Stimulated activated CD8-positive, alpha-beta memory T cell treated with anti-CD3 and anti-CD28 coated beads, Interleukin-7, amount 100 ng/mL, for 1 hour (primary cell): ENCODE measurements around the gene ARHGAP30.
"Not testable (repeated sequence)": the region's sequence is repeated elsewhere in the genome, so short reads cannot be mapped to it uniquely, and the experiment has no call there.

Source experiments
- DNase-seq, 2 donors: peaks; one replicate each; pipeline ENCODE4 v3.0.0-alpha.2; 2020; ENCODE audit warnings: low read depth in 2 of 2

ARHGAP30 gene, protein sequence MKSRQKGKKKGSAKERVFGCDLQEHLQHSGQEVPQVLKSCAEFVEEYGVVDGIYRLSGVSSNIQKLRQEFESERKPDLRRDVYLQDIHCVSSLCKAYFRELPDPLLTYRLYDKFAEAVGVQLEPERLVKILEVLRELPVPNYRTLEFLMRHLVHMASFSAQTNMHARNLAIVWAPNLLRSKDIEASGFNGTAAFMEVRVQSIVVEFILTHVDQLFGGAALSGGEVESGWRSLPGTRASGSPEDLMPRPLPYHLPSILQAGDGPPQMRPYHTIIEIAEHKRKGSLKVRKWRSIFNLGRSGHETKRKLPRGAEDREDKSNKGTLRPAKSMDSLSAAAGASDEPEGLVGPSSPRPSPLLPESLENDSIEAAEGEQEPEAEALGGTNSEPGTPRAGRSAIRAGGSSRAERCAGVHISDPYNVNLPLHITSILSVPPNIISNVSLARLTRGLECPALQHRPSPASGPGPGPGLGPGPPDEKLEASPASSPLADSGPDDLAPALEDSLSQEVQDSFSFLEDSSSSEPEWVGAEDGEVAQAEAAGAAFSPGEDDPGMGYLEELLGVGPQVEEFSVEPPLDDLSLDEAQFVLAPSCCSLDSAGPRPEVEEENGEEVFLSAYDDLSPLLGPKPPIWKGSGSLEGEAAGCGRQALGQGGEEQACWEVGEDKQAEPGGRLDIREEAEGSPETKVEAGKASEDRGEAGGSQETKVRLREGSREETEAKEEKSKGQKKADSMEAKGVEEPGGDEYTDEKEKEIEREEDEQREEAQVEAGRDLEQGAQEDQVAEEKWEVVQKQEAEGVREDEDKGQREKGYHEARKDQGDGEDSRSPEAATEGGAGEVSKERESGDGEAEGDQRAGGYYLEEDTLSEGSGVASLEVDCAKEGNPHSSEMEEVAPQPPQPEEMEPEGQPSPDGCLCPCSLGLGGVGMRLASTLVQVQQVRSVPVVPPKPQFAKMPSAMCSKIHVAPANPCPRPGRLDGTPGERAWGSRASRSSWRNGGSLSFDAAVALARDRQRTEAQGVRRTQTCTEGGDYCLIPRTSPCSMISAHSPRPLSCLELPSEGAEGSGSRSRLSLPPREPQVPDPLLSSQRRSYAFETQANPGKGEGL

GRCh38 chr1:161069731-161070270 lies at the start of gene ARHGAP30:
ARHGAP30 (minus strand) TSS chr1:161069891; CDS start chr1:161069624, 267 bp downstream.
- peak; percentile 59 to 63 for DNase-seq

- peak; percentile 63 to 68 for DNase-seq
Measured at GRCh38 chr1:161117759-161118581, 48.3 kb upstream of the ARHGAP30 start, which contains the start of the genes NIT1 and PFDN2. NIT1 (plus strand) TSS chr1:161118105; CDS start chr1:161118177, 72 bp downstream. PFDN2 (minus strand) TSS chr1:161118037; CDS start chr1:161118026, 11 bp downstream.

DNA sequence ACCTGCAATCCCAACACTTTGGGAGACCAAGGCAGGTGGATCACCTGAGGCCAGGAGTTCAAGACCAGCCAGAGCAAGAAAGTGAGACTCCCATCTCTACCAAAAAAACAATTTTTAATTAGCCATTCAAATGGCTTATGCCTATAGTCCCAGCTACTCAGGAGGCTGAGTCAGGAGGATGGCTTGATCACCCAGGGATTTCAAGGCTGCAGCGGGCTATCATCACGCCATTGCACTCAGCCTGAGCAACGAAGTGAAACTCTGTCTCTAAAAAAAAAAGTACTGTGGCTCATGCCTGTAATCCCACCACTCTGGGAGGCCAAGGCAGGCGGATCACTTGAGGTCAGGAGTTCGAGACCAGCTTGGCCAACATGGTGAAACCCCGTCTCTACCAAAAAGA lies 46.3 kb upstream of the ARHGAP30 start:
- not testable (repeated sequence) for DNase-seq

GRCh38 chr1:161115132-161115711 lies 45.5 kb upstream of the ARHGAP30 start:
- DNase-seq = no peak

GRCh38 chr1:161114556-161114955 lies 44.9 kb upstream of the ARHGAP30 start:
- no peak for DNase-seq

GRCh38 chr1:161113915-161114314 lies 44.2 kb upstream of the ARHGAP30 start:
- DNase-seq = no peak

GRCh38 chr1:161111527-161111926 lies 41.8 kb upstream of the ARHGAP30 start:
- no peak for DNase-seq

DNA sequence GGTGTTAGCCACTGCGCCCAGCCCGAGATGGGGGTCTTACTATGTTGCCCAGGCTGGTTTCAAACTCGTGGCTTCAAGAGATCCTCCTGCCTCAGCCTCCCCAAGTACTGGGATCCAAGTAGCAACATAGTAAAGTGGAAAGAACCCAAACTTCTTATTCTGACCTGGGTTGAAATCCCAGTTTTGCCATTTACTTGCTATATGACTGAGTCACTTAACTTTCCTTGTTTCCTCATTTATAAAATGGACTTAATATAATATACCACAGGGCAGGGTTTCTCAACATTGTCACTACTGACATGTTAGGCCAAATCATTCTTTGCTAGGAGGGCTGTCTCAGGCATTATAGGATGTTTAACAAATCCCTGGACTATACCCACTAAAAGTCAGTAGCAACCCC lies 41.4 kb upstream of the ARHGAP30 start:
- DNase-seq = no peak

DNA sequence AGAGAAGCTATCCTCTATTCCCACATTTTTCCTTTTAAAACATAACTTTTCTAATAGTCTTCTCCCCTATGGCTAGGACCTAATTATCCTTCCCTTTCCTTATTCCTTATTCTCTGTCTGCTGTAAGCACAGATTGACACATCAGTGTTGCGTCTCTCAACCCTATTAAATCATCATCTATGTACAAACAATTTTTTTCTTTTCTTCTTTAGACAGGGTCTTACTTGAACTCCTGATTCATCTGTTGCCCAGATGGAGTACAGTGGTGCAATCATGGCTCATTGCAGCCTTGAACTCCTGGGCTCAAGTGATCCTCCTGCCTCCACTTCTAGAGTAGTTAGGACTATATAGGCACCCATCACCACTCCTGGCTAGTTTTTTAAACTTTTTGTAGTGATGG lies 36.7 kb upstream of the ARHGAP30 start:
- DNase-seq = no peak

DNA sequence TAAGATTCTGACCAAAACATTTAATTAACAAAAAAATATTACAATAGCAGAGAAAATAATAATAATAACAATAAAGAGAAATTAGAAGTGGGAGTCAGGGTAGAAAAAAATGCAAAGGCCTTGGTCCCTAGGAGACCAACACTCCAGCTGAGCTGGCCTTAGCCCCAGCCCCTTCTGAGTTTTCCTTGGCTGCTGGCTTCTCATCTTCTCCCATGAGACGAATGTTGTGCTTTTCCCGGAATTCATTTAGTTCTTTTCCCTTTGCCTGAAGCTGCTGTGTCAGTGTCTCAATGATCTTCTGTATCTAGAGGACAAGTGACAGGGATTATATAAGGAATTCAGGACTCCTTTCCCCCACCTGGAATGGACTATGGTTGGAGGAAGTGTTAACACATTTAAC lies 30.9 kb upstream of the ARHGAP30 start:
- no peak for DNase-seq

- no peak for DNase-seq
Measured at GRCh38 chr1:161099090-161099802, 29.6 kb upstream of the ARHGAP30 start.

DNA sequence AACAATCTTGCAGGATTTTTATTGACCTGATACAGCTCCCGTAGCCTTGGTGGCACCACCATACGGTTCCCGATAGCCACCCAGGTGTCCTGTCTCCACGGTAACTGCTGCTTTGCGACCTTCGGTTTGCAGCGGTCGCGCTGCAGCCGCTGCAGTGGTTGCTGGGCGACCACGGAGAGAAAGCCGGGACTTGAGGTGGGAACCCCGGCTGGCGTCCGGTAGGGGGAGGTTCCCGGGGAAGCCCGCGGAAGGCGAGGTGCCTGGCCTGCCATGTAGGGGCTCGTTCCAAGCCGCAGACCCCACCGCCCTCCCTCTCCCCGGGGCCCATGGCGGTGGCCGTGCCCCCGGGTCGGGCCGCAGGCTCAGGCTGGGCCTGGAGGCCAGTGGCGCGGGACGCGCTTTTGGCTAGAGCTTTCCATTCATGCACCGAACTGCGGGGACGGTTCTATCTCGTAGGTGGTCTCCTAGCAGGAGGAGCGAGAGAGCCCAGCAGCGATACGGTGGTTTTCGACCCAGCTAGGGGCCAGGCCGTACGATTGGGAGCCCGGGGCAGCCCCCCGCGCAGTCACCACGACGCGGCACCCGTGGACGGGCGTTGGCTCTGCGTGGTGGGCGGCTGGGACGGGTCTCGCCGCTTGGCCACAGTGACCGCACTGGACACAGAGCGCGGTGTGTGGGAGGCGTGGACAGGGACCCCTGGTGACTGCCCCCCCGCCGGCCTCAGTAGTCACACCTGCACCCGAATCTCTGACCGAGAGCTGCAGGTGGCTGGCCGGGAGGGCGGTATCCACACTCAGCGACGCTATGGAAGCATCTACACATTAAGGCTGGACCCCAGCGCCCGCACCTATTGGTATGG lies 28.7 kb upstream of the ARHGAP30 start, which contains the start of gene KLHDC9:
TSS of gene KLHDC9 (plus strand) at position 152 of the 859 bp plus-strand sequence. CDS start at position 327, 175 bp downstream.
- peak; percentile 36 for DNase-seq

- no peak for DNase-seq
Measured at GRCh38 chr1:161096530-161096929, 26.8 kb upstream of the ARHGAP30 start.

DNA sequence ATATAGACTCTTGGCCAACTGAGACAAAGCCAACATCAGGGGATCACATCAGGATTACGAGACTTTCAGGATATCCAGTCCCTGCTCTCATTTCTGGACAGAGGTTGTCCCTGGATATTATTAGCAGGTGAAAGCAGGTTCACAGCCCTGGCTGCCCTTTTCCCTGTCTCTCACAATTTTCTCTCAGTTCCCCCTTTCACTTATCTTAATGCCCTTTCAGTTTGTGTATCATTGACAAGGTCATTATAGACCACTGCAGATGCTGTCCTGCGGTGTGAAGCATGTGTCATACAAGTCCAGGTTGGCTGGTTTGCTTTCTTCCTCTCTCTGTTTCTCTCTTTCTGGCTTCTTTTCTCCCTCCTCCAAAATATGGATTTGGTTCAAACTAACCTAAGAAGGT lies 26.3 kb upstream of the ARHGAP30 start:
- DNase-seq = no peak

- no peak for DNase-seq
Measured at GRCh38 chr1:161095230-161095629, 25.5 kb upstream of the ARHGAP30 start.

DNA sequence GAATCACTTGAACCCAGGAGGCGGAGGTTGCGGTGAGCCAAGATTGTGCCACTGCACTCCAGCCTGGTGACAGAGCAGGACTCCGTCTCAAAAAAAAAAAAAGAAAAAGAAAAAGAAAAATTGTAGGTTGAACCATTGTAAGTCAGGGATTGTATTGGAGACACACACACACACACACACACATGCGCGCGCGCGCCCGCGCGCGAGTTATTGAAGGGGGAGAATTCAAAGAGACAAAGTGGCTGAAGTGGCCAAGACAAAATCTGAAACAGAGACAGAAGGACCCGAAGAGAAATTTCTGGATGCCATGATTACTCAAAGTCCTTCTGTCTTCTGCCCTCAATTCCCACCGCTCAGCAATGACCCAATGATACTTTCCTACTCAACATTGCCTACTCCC lies 24.8 kb upstream of the ARHGAP30 start:
- DNase-seq = no peak

DNA sequence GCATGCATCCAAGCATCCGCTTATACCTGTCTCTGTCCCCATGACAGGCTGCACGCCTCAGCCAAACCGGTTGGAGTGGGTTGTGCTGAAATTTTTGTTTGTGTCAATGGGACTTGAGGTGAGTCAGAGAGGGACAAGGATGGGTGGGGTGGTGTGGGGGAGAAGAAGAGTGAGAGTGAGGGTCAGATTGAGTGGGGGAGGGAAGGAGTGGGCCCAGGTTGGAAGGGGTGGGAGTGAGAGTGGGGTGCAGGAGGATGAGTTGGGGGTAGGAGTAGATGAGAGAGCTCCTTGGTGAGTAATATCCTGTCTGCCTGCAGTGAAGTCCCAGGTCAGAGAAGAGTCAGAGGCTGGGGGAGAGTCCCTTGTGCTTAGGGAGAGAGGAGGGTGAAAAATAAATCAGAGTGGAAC lies 22.9 kb upstream of the ARHGAP30 start:
- no peak for DNase-seq

DNA sequence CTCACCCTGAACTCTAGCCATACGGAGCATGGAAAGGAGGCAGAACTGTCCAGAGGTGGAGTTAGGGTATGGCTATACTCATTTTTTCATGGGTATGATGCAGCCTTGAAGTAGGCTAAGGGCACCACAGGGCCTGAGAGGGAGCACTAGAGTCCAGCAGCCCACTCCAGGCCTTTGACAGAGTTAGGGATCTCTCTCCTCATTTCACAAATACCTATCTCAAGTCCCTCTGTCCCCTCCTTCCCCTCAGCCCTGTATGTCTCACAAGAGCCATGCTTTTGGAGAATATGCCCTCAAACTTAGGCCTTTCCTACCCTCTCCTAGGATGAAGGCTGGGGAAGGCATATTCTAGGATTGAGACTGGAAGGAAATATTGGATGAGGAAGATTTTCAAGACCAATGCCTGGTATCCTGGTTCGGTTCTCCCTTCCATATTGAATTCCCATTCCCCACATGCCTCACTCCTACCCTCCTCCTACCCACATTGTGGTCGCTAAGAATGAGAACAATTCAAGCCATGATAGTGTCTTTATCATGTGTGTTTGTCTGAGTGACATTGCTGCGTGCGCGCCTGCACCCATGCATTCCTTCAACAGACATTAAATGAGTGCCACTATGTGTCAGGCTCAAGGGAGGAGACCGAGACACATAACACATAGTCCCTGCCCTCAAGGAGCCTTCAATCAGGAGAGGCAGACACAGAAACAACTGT lies 22.3 kb upstream of the ARHGAP30 start:
- no peak for DNase-seq
